M059J (cell line): Measurements from ENCODE around the gene HMCN2. TPM values are rescaled to one million over a fixed set of nuclear protein-coding genes. Genes with fewer than 3 reads are reported as not detected.

Source experiments
- total RNA-seq: library from RNA; depleted of rRNA; stranded (reverse); fragments of >200 nt; shearing (Covaris generic); gene quantifications from 2 replicates; pipeline ENCODE4 v1.2.3, GENCODE V29; 2014; rRNA removed

The HMCN2 gene
- total RNA-seq, 1 experiment from 2014 or later, result not detected

Other genes starting within 250 kb of the HMCN2 start
- 7.2 and 24.2 TPM in 2 replicates for gene FNBP1, start 222.6 kb upstream of the HMCN2 start, total RNA-seq
- gene GPR107, start 211.9 kb upstream of the HMCN2 start, total RNA-seq, result 32.2 and 33.7 TPM in 2 replicates
- 30.0 and 49.5 TPM in 2 replicates for gene NCS1, start 93.4 kb upstream of the HMCN2 start, total RNA-seq
- 0.74 and 4.0 TPM in 2 replicates for gene ASS1, start 179.2 kb downstream of the HMCN2 start, total RNA-seq